HL-60 (cell line): Measurements from ENCODE around the gene RCAN1.

Source experiments
- DNase-seq, 2 experiments: peaks; one replicate each; pipeline ENCODE4 v3.0.0-alpha.2; 2010 to 2020; ENCODE audit warnings: low read depth in 1 of 2, low spot score in 1 of 2
- H3K27ac ChIP-seq: fragments of 250-450 bp; sonication (Bioruptor Pico); replicated peaks from 2 replicates; pipeline ENCODE4 v1.5.1; 2020; ENCODE audit warnings: mild to moderate bottlenecking, moderate library complexity
- H3K27me3 ChIP-seq: fragments of 250-450 bp; sonication (Bioruptor Pico); 2 replicates; pipeline ENCODE4 v1.5.1; 2021; ENCODE audit warnings: mild to moderate bottlenecking, moderate library complexity; ENCODE audit not compliant: insufficient read depth, poor library complexity, severe bottlenecking
- H3K4me3 ChIP-seq: replicated peaks from 2 replicates; pipeline ENCODE4 v1.5.1; 2011; ENCODE audit warnings: mild to moderate bottlenecking, control low read depth, low read length; ENCODE audit not compliant: insufficient read depth
- GABPA ChIP-seq: IDR thresholded peaks from 2 replicates; pipeline ENCODE4 v1.6.1; 2012; ENCODE audit warnings: low read depth
- POLR2AphosphoS5 ChIP-seq: IDR thresholded peaks from 2 replicates; pipeline ENCODE4 v1.6.1; 2012; ENCODE audit warnings: low read depth
- SPI1 ChIP-seq: IDR thresholded peaks from 2 replicates; pipeline ENCODE4 v1.6.1; 2012; ENCODE audit warnings: low read depth, mild to moderate bottlenecking, borderline replicate concordance
- TF ChIP-seq, protein P1 (sequence below): IDR thresholded peaks from one replicate; pipeline ENCODE4 v1.5.1; 2011; ENCODE audit warnings: low read length, control low read depth, inconsistent platforms; ENCODE audit not compliant: insufficient read depth
- TF ChIP-seq, protein P2 (sequence below): IDR thresholded peaks from 2 replicates; pipeline ENCODE4 v1.6.1; 2012; ENCODE audit warnings: low read depth; ENCODE audit not compliant: insufficient replicate concordance

RCAN1 gene

DNA sequence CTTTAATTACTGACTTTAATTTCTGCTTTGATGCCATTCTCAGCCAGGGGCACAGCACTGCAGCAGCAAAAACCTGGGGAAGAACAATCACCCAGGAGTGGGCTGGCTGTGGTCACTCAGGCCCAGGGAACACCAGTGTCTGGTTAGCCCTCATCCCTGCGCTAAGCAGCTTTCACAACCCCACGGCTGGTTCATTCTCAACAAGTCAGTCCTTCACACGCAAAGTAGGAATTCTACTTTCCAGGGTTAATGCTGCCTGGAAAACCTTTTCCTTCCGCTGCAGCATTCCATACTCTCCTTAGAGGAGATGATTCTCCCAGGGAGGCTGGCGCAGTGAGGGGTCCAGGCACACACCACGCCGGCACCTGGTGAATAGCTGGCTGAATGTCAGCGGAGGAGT lies 78.6 kb downstream of the RCAN1 start:
- no peak for TF ChIP-seq GABPA
- TF ChIP-seq, protein P1, sequence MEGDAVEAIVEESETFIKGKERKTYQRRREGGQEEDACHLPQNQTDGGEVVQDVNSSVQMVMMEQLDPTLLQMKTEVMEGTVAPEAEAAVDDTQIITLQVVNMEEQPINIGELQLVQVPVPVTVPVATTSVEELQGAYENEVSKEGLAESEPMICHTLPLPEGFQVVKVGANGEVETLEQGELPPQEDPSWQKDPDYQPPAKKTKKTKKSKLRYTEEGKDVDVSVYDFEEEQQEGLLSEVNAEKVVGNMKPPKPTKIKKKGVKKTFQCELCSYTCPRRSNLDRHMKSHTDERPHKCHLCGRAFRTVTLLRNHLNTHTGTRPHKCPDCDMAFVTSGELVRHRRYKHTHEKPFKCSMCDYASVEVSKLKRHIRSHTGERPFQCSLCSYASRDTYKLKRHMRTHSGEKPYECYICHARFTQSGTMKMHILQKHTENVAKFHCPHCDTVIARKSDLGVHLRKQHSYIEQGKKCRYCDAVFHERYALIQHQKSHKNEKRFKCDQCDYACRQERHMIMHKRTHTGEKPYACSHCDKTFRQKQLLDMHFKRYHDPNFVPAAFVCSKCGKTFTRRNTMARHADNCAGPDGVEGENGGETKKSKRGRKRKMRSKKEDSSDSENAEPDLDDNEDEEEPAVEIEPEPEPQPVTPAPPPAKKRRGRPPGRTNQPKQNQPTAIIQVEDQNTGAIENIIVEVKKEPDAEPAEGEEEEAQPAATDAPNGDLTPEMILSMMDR, result no peak
- Histone ChIP-seq H3K4me3 (no peak overlapping the region), H3K27ac (no peak overlapping the region), H3K27me3 (no peaks in the 10 kb centered on the region)
- DNase-seq, result no peak

DNA sequence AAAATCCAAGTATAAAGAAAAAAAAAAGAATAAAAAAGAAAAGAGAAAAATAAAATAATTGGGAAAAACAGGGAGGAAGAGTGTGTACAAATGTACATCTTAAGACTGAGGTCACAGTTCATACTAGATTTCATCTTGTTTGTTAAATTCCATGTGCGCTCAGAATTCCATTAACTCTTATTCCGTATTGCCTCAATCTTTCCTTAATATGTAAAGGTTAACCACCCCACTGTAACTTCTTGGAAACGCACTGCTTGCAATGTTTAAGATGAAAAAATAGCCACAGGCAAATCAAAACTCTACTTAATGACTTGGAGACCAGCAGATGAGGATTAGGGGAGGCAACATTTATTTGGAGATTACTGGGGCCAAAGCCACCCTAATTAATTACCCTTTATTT lies 79.0 kb downstream of the RCAN1 start:
- TF ChIP-seq SPI1, result no peak
- TF ChIP-seq, protein P1, result no peak
- H3K27me3 ChIP-seq, result no peaks in the 10 kb centered on the region
- no peak overlapping the region for H3K4me3 ChIP-seq
- H3K27ac ChIP-seq, result no peak overlapping the region
- DNase-seq, result no peak

DNA sequence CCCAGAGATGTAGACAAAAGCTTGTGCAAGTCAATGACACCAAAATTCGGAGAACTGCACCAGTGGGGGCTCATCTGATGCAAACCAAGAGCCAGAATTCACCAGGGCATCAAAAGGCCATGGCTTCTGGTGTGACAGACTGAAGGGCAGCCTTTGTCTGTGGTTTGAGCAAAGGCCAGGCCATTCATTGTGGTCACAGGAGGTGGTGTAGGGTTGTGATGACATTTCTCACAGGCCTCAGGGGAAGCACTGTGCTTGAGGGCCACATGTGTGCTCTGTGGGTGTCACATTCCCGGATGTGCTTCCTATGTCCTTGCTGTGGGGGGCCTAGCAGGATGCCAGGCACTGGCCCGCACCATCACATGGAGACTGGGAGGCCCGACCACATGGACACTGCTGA lies 80.4 kb downstream of the RCAN1 start:
- peak in 1 of 2 experiments; percentile 54 for DNase-seq
- Histone ChIP-seq H3K27ac (no peak overlapping the region), H3K27me3 (no peaks in the 10 kb centered on the region), H3K4me3 (no peak overlapping the region)
- TF ChIP-seq POLR2AphosphoS5 (no peak), GABPA (no peak), SPI1 (no peak)
- TF ChIP-seq, protein P1, result no peak
- TF ChIP-seq, protein P2, sequence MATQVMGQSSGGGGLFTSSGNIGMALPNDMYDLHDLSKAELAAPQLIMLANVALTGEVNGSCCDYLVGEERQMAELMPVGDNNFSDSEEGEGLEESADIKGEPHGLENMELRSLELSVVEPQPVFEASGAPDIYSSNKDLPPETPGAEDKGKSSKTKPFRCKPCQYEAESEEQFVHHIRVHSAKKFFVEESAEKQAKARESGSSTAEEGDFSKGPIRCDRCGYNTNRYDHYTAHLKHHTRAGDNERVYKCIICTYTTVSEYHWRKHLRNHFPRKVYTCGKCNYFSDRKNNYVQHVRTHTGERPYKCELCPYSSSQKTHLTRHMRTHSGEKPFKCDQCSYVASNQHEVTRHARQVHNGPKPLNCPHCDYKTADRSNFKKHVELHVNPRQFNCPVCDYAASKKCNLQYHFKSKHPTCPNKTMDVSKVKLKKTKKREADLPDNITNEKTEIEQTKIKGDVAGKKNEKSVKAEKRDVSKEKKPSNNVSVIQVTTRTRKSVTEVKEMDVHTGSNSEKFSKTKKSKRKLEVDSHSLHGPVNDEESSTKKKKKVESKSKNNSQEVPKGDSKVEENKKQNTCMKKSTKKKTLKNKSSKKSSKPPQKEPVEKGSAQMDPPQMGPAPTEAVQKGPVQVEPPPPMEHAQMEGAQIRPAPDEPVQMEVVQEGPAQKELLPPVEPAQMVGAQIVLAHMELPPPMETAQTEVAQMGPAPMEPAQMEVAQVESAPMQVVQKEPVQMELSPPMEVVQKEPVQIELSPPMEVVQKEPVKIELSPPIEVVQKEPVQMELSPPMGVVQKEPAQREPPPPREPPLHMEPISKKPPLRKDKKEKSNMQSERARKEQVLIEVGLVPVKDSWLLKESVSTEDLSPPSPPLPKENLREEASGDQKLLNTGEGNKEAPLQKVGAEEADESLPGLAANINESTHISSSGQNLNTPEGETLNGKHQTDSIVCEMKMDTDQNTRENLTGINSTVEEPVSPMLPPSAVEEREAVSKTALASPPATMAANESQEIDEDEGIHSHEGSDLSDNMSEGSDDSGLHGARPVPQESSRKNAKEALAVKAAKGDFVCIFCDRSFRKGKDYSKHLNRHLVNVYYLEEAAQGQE, result no peak

DNA sequence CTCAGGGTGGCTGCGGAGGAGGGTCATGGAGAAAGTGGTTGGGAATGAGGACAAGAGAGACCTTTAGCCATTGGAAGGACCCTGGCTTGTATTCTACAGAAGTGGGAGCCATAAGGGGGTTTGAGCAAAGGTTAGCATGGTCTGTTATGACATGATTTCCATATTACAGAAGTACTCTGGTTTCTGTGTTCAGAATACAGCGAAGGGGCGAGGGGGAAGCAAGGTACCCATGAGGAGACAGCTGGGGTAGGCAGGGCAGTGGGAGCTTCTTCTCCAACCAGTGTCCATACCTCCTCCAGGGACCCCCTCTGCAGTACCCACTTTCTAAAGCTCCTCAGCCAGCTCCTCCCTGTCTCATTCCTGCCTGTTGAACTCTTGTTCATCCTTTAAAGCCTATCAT lies 81.0 kb downstream of the RCAN1 start:
- no peak for DNase-seq
- TF ChIP-seq GABPA (no peak), POLR2AphosphoS5 (no peak), SPI1 (no peak)

DNA sequence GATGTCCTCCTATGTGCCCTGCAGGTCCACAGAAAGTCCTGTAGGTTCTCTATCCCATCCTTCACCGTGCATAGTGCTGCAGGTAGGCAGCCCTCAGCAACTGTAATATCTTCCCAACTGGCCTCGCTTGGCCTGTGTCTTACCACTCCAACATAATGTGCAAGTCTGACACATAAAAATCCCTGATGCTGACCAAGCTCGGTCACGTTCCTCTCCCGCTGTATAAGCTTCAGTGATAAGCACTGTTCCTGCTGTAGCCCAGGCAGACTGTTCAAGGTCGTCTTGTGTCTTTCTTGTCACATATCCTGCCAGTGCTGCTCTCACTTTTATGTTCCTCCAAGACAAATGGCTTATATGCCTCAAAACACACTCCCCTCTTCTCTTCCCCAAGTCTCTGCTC lies 83.5 kb downstream of the RCAN1 start:
- DNase-seq, result no peak
- Histone ChIP-seq H3K4me3 (no peak overlapping the region), H3K27me3 (no peaks in the 10 kb centered on the region), H3K27ac (no peak overlapping the region)
- TF ChIP-seq, protein P2, result no peak
- TF ChIP-seq GABPA (no peak), SPI1 (no peak), POLR2AphosphoS5 (no peak)
- TF ChIP-seq, protein P1, result no peak

More for the DNA sequence above, 81.0 kb downstream of the RCAN1 start:
- Histone ChIP-seq H3K27me3 (no peaks in the 10 kb centered on the region), H3K27ac (no peak overlapping the region), H3K4me3 (no peak overlapping the region)
